ENCODE measurements around the gene CERS6. TPM values are rescaled to one million over a fixed set of nuclear protein-coding genes. Genes with fewer than 3 reads are reported as not detected.

Gene CERS6
- total and polyA plus RNA-seq, 2 donors from 2014 or later, result 9.4 to 18.8 TPM

GRCh38 chr2:168438553-168438952 is 17.5 kb upstream of the CERS6 start:
- no peaks in the 10 kb centered on the region for H3K27me3 ChIP-seq (ENCODE audit: control insufficient read depth, insufficient read depth, low read length)

GRCh38 chr2:168439536-168439935 is 16.5 kb upstream of the CERS6 start:
- FAIRE-seq (no peak), DNase-seq (peak in 1 of 5 donors; percentile 34)
- Histone ChIP-seq H3K27me3 (ENCODE audit: control insufficient read depth, insufficient read depth, low read length) (no peaks in the 10 kb centered on the region), H3K9ac (ENCODE audit: low read length in 3 of 3) (no peak overlapping the region), H3K4me1 (ENCODE audit: control insufficient read depth in 2 of 3, insufficient read depth in 2 of 3, low read depth in 1 of 3, low read length in 3 of 3) (peaks cover 0 to 6% (median 3%) of the 10 kb centered on the region in 3 donors), H3K9me3 (ENCODE audit: control insufficient read depth in 2 of 3, insufficient read depth in 1 of 3, low read length in 3 of 3) (no peaks in the 10 kb centered on the region), H3K27ac (ENCODE audit: low read depth in 2 of 2, low read length in 2 of 2) (no peak overlapping the region), H3K36me3 (ENCODE audit: control insufficient read depth in 2 of 3, insufficient read depth in 3 of 3, low read length in 3 of 3) (no peaks in the 10 kb centered on the region), H3K4me3 (ENCODE audit: low read length in 3 of 3) (no peak overlapping the region)
- intact Hi-C loops (cut with DNase I), result no loop called here
- TF ChIP-seq CTCF (IDR thresholded peaks at IDR 0.05; ENCODE audit: borderline replicate concordance, extremely low read depth, insufficient read depth), result no peak

More at GRCh38 chr2:168438553-168438952, 17.5 kb upstream of the CERS6 start:
- Histone ChIP-seq H3K36me3 (ENCODE audit: control insufficient read depth in 2 of 3, insufficient read depth in 3 of 3, low read length in 3 of 3) (no peaks in the 10 kb centered on the region), H3K9me3 (ENCODE audit: control insufficient read depth in 2 of 3, insufficient read depth in 1 of 3, low read length in 3 of 3) (no peaks in the 10 kb centered on the region), H3K4me3 (ENCODE audit: low read length in 3 of 3) (no peak overlapping the region), H3K9ac (ENCODE audit: low read length in 3 of 3) (no peak overlapping the region), H3K4me1 (ENCODE audit: control insufficient read depth in 2 of 3, insufficient read depth in 2 of 3, low read depth in 1 of 3, low read length in 3 of 3) (peaks cover 0 to 6% (median 3%) of the 10 kb centered on the region in 3 donors), H3K27ac (ENCODE audit: low read depth in 2 of 2, low read length in 2 of 2) (no peak overlapping the region)
- TF ChIP-seq CTCF (IDR thresholded peaks at IDR 0.05; ENCODE audit: borderline replicate concordance, extremely low read depth, insufficient read depth), result no peak
- intact Hi-C loops (cut with DNase I), result no loop called here
- FAIRE-seq (no peak), DNase-seq (no peak)

GRCh38 chr2:168441214-168441872 is 14.7 kb upstream of the CERS6 start:
- intact Hi-C loops (cut with DNase I), result no loop called here
- DNase-seq (no peak), FAIRE-seq (no peak)
- no peak for TF ChIP-seq CTCF (IDR thresholded peaks at IDR 0.05; ENCODE audit: borderline replicate concordance, extremely low read depth, insufficient read depth)
- Histone ChIP-seq H3K9ac (ENCODE audit: low read length in 3 of 3) (no peak overlapping the region), H3K4me1 (ENCODE audit: control insufficient read depth in 2 of 3, insufficient read depth in 2 of 3, low read depth in 1 of 3, low read length in 3 of 3) (peaks cover 0 to 6% (median 3%) of the 10 kb centered on the region in 3 donors), H3K27me3 (ENCODE audit: control insufficient read depth, insufficient read depth, low read length) (no peaks in the 10 kb centered on the region), H3K27ac (ENCODE audit: low read depth in 2 of 2, low read length in 2 of 2) (no peak overlapping the region), H3K4me3 (ENCODE audit: low read length in 3 of 3) (no peak overlapping the region), H3K9me3 (ENCODE audit: control insufficient read depth in 2 of 3, insufficient read depth in 1 of 3, low read length in 3 of 3) (no peaks in the 10 kb centered on the region), H3K36me3 (ENCODE audit: control insufficient read depth in 2 of 3, insufficient read depth in 3 of 3, low read length in 3 of 3) (no peaks in the 10 kb centered on the region)

All from kidney (tissue), 14 donors.